ENCODE measurements around the gene HMGXB4.

The HMGXB4 gene

GRCh38 chr22:35258191-35258988 is 1.1 kb downstream of the HMGXB4 start:
- DNase-seq (ENCODE audit: low read depth), result no peak

- DNase-seq (ENCODE audit: low read depth), result no peak
These were observed 7.7 kb downstream of the HMGXB4 start for GRCh38 chr22:35264986-35265385.

GRCh38 chr22:35266277-35266676 is 9.0 kb downstream of the HMGXB4 start:
- DNase-seq (ENCODE audit: low read depth), result no peak

GRCh38 chr22:35269630-35270029 is 12.3 kb downstream of the HMGXB4 start:
- no peak for DNase-seq (ENCODE audit: low read depth)

- DNase-seq (ENCODE audit: low read depth), result no peak
These were observed 17.0 kb downstream of the HMGXB4 start for GRCh38 chr22:35274154-35274871.

- DNase-seq (ENCODE audit: low read depth), result no peak
These were observed 18.3 kb downstream of the HMGXB4 start for GRCh38 chr22:35275580-35275979.

GRCh38 chr22:35276019-35276418 is 18.7 kb downstream of the HMGXB4 start:
- no peak for DNase-seq (ENCODE audit: low read depth)

GRCh38 chr22:35288116-35288515 is 30.8 kb downstream of the HMGXB4 start:
- DNase-seq (ENCODE audit: low read depth), result no peak

- no peak for DNase-seq (ENCODE audit: low read depth)
These were observed 35.5 kb downstream of the HMGXB4 start for GRCh38 chr22:35292786-35293185.

GRCh38 chr22:35296051-35296450 is 38.8 kb downstream of the HMGXB4 start:
- DNase-seq (ENCODE audit: low read depth), result no peak

- no peak for DNase-seq (ENCODE audit: low read depth)
These were observed 42.0 kb downstream of the HMGXB4 start for GRCh38 chr22:35299217-35299672.

- DNase-seq (ENCODE audit: low read depth), result peak; percentile 98
These were observed 42.6 kb downstream of the HMGXB4 start, which contains the start of gene TOM1 for GRCh38 chr22:35299673-35300499. TSS of gene TOM1 (plus strand) at chr22:35299894. CDS start at chr22:35299929, 35 bp downstream.

GRCh38 chr22:35301372-35301874 is 44.1 kb downstream of the HMGXB4 start:
- DNase-seq (ENCODE audit: low read depth), result peak; percentile 95

GRCh38 chr22:35303029-35303624 is 45.8 kb downstream of the HMGXB4 start:
- no peak for DNase-seq (ENCODE audit: low read depth)

GRCh38 chr22:35305525-35306070 is 48.3 kb downstream of the HMGXB4 start:
- DNase-seq (ENCODE audit: low read depth), result no peak

GRCh38 chr22:35306350-35306967 is 49.2 kb downstream of the HMGXB4 start:
- no peak for DNase-seq (ENCODE audit: low read depth)

GRCh38 chr22:35307372-35307771 is 50.1 kb downstream of the HMGXB4 start:
- no peak for DNase-seq (ENCODE audit: low read depth)

- DNase-seq (ENCODE audit: low read depth), result no peak
These were observed 50.6 kb downstream of the HMGXB4 start for GRCh38 chr22:35307892-35308291.

GRCh38 chr22:35308480-35309021 is 51.3 kb downstream of the HMGXB4 start:
- no peak for DNase-seq (ENCODE audit: low read depth)
